HepG2 (cell line): Measurements from ENCODE around the gene GALR3. TPM values are rescaled to one million over a fixed set of nuclear protein-coding genes. Genes with fewer than 3 reads are reported as not detected.

ENCODE experiments used
- BCL6 ChIP-seq: IDR thresholded peaks from 2 replicates; pipeline ENCODE4 v1.6.1; 2016; ENCODE audit warnings: missing genetic modification reagents, missing compliant biosample characterization
- KDM4B ChIP-seq: sonication (generic); formaldehyde crosslinking; IDR thresholded peaks from 2 replicates; pipeline ENCODE4 v1.4.0; 2020; ENCODE audit warnings: missing genetic modification reagents
- MXI1 ChIP-seq: IDR thresholded peaks from 3 replicates; pipeline ENCODE4 v1.6.1; 2012; ENCODE audit warnings: low read depth, low read length, inconsistent platforms, borderline replicate concordance
- NCOA1 ChIP-seq: sonication (generic); formaldehyde crosslinking; IDR thresholded peaks from 2 replicates; pipeline ENCODE4 v1.9.0; 2021; ENCODE audit warnings: missing genetic modification reagents
- PAF1 ChIP-seq: IDR thresholded peaks from 2 replicates; pipeline ENCODE4 v1.6.1; 2016; ENCODE audit warnings: missing genetic modification reagents, missing compliant biosample characterization
- POLR2A ChIP-seq, 2 experiments: IDR thresholded peaks; 2 replicates each; pipeline ENCODE4 v1.6.1; 2011; ENCODE audit warnings: low read depth in 2 of 2, low read length in 2 of 2, mild to moderate bottlenecking in 1 of 2, moderate library complexity in 1 of 2; ENCODE audit not compliant: insufficient read depth in 1 of 2
- RARG ChIP-seq: sonication (generic); formaldehyde crosslinking; IDR thresholded peaks from 2 replicates; pipeline ENCODE4 v1.4.0; 2020; ENCODE audit warnings: low read depth, mild to moderate bottlenecking, missing genetic modification reagents
- SNAPC2 ChIP-seq: sonication (generic); formaldehyde crosslinking; IDR thresholded peaks from 2 replicates; pipeline ENCODE4 v1.8.1; 2022; ENCODE audit warnings: mild to moderate bottlenecking, missing genetic modification reagents
- SRY ChIP-seq: sonication (generic); formaldehyde crosslinking; IDR thresholded peaks from 2 replicates; pipeline ENCODE4 v1.8.0; 2022; ENCODE audit warnings: mild to moderate bottlenecking, missing genetic modification reagents
- XBP1 ChIP-seq: sonication (generic); formaldehyde crosslinking; IDR thresholded peaks from 2 replicates; pipeline ENCODE4 v1.5.0; 2020; ENCODE audit warnings: missing genetic modification reagents
- ZEB1 ChIP-seq: IDR thresholded peaks from 2 replicates; pipeline ENCODE4 v1.6.1; 2012; ENCODE audit warnings: mild to moderate bottlenecking, low read depth, inconsistent platforms; ENCODE audit not compliant: insufficient replicate concordance
- ZNF20 ChIP-seq: sonication (generic); formaldehyde crosslinking; IDR thresholded peaks from 2 replicates; pipeline ENCODE4 v1.4.0; 2020; ENCODE audit warnings: mild to moderate bottlenecking, moderate library complexity, missing genetic modification reagents
- ZNF335 ChIP-seq: sonication (generic); formaldehyde crosslinking; IDR thresholded peaks from 2 replicates; pipeline ENCODE4 v1.4.0; 2020; ENCODE audit warnings: missing genetic modification reagents
- ZNF431 ChIP-seq: sonication (generic); formaldehyde crosslinking; IDR thresholded peaks from 2 replicates; pipeline ENCODE4 v1.9.0; 2022; ENCODE audit warnings: missing genetic modification reagents, low read depth, mild to moderate bottlenecking, borderline replicate concordance
- ZNF616 ChIP-seq: sonication (generic); formaldehyde crosslinking; IDR thresholded peaks from 2 replicates; pipeline ENCODE4 v1.5.0; 2020; ENCODE audit warnings: low read depth, mild to moderate bottlenecking, missing genetic modification reagents
- ZNF781 ChIP-seq: sonication (generic); formaldehyde crosslinking; IDR thresholded peaks from 2 replicates; pipeline ENCODE4 v1.5.1; 2020; ENCODE audit warnings: borderline replicate concordance, mild to moderate bottlenecking, missing genetic modification reagents; ENCODE audit errors: not compliant biosample characterization
- polyA plus RNA-seq, 8 experiments: library from polyadenylated mRNA; depleted of rRNA in 3 of 8; stranded (reverse) in 7 of 8; unstranded in 1 of 8; fragments of >200 nt; fragmentation: Illumina TruSeq in 4 of 8; extraction: Trizol in 4 of 8; gene quantifications; 2 replicates each; pipeline versions ENCODE4 v1.2.1 to v1.2.3, GENCODE V29; 2011 to 2016; ENCODE audit warnings: low read depth in 4 of 8, missing spikeins in 1 of 8, mixed read lengths in 1 of 8; ENCODE audit not compliant: insufficient read depth in 1 of 8
- total RNA-seq, 5 experiments: library from RNA; depleted of rRNA; stranded (reverse); fragments of >200 nt; fragmentation: Illumina TruSeq; extraction: Trizol; gene quantifications; 2 replicates each; pipeline ENCODE4 v1.2.3, GENCODE V29; 2016; ENCODE audit warnings: low read depth in 1 of 5
- TF ChIP-seq, protein P1 (sequence below): sonication (generic); formaldehyde crosslinking; IDR thresholded peaks from 2 replicates; pipeline ENCODE4 v1.8.0; 2022; ENCODE audit warnings: mild to moderate bottlenecking, missing genetic modification reagents
- TF ChIP-seq, protein P2 (sequence below): fragments of 450-650 bp; IDR thresholded peaks from 2 replicates; pipeline ENCODE4 v1.6.1; 2017; ENCODE audit warnings: mild to moderate bottlenecking
- TF ChIP-seq, protein P3 (sequence below): sonication (generic); formaldehyde crosslinking; IDR thresholded peaks from 2 replicates; pipeline ENCODE4 v1.5.1; 2020; ENCODE audit warnings: mild to moderate bottlenecking, missing genetic modification reagents, moderate library complexity
- TF ChIP-seq, protein P4 (sequence below), 2 experiments: sonication (generic) in 1 of 2; formaldehyde crosslinking in 1 of 2; IDR thresholded peaks; 2 replicates each; pipeline versions ENCODE4 v1.4.0 to v1.6.1; 2018 to 2020; ENCODE audit warnings: missing genetic modification reagents in 2 of 2, borderline replicate concordance in 1 of 2, low read depth in 1 of 2, mild to moderate bottlenecking in 1 of 2, missing biosample characterization in 1 of 2

Gene GALR3
- total and polyA plus RNA-seq, 2 of the 13 experiments (the other 11 are each of a cell fraction or from before 2014, with no cell fraction given) = 0.13 TPM; not detected in 1

DNA sequence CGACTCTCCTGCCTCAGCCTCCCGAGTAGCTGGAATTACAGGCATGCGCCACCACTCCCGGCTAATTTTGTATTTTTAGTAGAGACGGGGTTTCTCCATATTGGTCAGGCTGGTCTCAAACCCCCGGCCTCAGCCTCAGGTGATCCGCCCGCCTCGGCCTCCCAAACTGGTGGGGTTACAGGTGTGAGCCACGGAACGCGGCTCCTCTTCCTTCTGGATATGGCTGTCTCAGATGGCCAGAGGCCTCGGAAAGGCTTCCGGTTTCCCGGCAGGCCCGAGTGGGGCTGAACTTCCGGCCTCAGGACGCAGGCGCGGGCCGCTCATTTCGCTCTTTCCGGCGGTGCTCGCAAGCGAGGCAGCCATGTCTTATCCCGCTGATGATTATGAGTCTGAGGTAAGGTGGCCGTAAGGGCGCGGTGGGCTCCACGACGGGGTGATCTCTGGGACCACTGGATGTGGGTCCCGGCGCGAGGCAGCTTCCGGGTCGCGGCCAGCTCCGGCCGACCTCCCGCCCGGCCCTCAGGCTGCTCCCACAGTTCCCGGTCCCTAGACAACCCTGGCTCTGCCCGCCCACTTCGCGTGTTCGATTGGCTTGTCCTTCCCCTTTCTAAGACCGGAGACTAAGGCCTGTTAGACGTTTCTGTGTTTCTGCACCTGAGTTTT is 26.0 kb downstream of the GALR3 start, which contains the start of gene EIF3L (continued):
- peak; percentile 89 for TF ChIP-seq ZEB1
- TF ChIP-seq PAF1 (CRISPR knock-in tag) = no peak
- TF ChIP-seq RARG (CRISPR knock-in tag) = no peak
- 0 out of 2 replicates have a peak, but pooled peaks have one; percentile 36 for TF ChIP-seq XBP1 (CRISPR knock-in tag)
- TF ChIP-seq POLR2A (IDR thresholded peaks at IDR 0.05; ENCODE audit: insufficient read depth in 1 of 2, low read depth in 2 of 2, low read length in 2 of 2) = peak; percentile 84 to 93
- TF ChIP-seq, protein P1, sequence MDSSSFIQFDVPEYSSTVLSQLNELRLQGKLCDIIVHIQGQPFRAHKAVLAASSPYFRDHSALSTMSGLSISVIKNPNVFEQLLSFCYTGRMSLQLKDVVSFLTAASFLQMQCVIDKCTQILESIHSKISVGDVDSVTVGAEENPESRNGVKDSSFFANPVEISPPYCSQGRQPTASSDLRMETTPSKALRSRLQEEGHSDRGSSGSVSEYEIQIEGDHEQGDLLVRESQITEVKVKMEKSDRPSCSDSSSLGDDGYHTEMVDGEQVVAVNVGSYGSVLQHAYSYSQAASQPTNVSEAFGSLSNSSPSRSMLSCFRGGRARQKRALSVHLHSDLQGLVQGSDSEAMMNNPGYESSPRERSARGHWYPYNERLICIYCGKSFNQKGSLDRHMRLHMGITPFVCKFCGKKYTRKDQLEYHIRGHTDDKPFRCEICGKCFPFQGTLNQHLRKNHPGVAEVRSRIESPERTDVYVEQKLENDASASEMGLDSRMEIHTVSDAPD = no peak; the same call in 1 of the 2 replicates
- TF ChIP-seq SNAPC2 (CRISPR knock-in tag) = no peak
- TF ChIP-seq ZNF335 = no peak; the same call in none of the 2 replicates
- no peak for TF ChIP-seq ZNF616 (CRISPR knock-in tag)
- TF ChIP-seq, protein P2, sequence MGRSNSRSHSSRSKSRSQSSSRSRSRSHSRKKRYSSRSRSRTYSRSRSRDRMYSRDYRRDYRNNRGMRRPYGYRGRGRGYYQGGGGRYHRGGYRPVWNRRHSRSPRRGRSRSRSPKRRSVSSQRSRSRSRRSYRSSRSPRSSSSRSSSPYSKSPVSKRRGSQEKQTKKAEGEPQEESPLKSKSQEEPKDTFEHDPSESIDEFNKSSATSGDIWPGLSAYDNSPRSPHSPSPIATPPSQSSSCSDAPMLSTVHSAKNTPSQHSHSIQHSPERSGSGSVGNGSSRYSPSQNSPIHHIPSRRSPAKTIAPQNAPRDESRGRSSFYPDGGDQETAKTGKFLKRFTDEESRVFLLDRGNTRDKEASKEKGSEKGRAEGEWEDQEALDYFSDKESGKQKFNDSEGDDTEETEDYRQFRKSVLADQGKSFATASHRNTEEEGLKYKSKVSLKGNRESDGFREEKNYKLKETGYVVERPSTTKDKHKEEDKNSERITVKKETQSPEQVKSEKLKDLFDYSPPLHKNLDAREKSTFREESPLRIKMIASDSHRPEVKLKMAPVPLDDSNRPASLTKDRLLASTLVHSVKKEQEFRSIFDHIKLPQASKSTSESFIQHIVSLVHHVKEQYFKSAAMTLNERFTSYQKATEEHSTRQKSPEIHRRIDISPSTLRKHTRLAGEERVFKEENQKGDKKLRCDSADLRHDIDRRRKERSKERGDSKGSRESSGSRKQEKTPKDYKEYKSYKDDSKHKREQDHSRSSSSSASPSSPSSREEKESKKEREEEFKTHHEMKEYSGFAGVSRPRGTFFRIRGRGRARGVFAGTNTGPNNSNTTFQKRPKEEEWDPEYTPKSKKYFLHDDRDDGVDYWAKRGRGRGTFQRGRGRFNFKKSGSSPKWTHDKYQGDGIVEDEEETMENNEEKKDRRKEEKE = no peak
- TF ChIP-seq ZNF781 = peak; percentile 14
- TF ChIP-seq SRY (CRISPR knock-in tag) = peak; percentile 53; the same call in 1 of the 2 replicates
- TF ChIP-seq ZNF20 (CRISPR knock-in tag) = no peak
- TF ChIP-seq BCL6 = peak; percentile 45; the same call in 1 of the 2 replicates
- TF ChIP-seq, protein P3, sequence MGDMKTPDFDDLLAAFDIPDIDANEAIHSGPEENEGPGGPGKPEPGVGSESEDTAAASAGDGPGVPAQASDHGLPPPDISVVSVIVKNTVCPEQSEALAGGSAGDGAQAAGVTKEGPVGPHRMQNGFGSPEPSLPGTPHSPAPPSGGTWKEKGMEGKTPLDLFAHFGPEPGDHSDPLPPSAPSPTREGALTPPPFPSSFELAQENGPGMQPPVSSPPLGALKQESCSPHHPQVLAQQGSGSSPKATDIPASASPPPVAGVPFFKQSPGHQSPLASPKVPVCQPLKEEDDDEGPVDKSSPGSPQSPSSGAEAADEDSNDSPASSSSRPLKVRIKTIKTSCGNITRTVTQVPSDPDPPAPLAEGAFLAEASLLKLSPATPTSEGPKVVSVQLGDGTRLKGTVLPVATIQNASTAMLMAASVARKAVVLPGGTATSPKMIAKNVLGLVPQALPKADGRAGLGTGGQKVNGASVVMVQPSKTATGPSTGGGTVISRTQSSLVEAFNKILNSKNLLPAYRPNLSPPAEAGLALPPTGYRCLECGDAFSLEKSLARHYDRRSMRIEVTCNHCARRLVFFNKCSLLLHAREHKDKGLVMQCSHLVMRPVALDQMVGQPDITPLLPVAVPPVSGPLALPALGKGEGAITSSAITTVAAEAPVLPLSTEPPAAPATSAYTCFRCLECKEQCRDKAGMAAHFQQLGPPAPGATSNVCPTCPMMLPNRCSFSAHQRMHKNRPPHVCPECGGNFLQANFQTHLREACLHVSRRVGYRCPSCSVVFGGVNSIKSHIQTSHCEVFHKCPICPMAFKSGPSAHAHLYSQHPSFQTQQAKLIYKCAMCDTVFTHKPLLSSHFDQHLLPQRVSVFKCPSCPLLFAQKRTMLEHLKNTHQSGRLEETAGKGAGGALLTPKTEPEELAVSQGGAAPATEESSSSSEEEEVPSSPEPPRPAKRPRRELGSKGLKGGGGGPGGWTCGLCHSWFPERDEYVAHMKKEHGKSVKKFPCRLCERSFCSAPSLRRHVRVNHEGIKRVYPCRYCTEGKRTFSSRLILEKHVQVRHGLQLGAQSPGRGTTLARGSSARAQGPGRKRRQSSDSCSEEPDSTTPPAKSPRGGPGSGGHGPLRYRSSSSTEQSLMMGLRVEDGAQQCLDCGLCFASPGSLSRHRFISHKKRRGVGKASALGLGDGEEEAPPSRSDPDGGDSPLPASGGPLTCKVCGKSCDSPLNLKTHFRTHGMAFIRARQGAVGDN (CRISPR knock-in tag) = peak; percentile 94
- TF ChIP-seq MXI1 = peak; percentile 83; the same call in 2 of the 3 replicates
- TF ChIP-seq ZNF431 (CRISPR knock-in tag) = peak; percentile 70; the same call in 1 of the 2 replicates
- TF ChIP-seq, protein P4, sequence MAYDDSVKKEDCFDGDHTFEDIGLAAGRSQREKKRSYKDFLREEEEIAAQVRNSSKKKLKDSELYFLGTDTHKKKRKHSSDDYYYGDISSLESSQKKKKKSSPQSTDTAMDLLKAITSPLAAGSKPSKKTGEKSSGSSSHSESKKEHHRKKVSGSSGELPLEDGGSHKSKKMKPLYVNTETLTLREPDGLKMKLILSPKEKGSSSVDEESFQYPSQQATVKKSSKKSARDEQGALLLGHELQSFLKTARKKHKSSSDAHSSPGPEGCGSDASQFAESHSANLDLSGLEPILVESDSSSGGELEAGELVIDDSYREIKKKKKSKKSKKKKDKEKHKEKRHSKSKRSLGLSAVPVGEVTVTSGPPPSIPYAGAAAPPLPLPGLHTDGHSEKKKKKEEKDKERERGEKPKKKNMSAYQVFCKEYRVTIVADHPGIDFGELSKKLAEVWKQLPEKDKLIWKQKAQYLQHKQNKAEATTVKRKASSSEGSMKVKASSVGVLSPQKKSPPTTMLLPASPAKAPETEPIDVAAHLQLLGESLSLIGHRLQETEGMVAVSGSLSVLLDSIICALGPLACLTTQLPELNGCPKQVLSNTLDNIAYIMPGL (CRISPR knock-in tag; IDR thresholded peaks at IDR 0.05; ENCODE audit: borderline replicate concordance in 1 of 2, low read depth in 1 of 2) = peak; percentile 44 to 88; a peak in 3 of 4 replicates
- TF ChIP-seq KDM4B = peak; percentile 71
- no peak for TF ChIP-seq NCOA1 (CRISPR knock-in tag)
